GM12891 (cell line): ENCODE results near the gene LYRM4.

Experiments used
- DNase-seq: peaks from one replicate; pipeline ENCODE4 v3.0.0; 2011; ENCODE audit warnings: low spot score; ENCODE audit not compliant: insufficient read length
- FAIRE-seq: peaks from 2 replicates; lab custom pipeline; 2011; peaks lifted over from hg19 to GRCh38; lab: Jason Lieb, UNC
- PAX5 ChIP-seq: IDR thresholded peaks from 2 replicates; pipeline ENCODE4 v1.6.1; 2011; ENCODE audit warnings: low read length, moderate library complexity, mild to moderate bottlenecking; ENCODE audit not compliant: insufficient read depth, severe bottlenecking
- POLR2A ChIP-seq: IDR thresholded peaks from 2 replicates; pipeline ENCODE4 v1.6.1; 2011; ENCODE audit warnings: low read depth, low read length, control low read depth
- POLR2AphosphoS5 ChIP-seq: IDR thresholded peaks from 2 replicates; pipeline ENCODE4 v1.6.1; 2011; ENCODE audit warnings: low read depth, low read length, control low read depth
- POU2F2 ChIP-seq: IDR thresholded peaks from 2 replicates; pipeline ENCODE4 v1.6.1; 2011; ENCODE audit warnings: low read depth, mild to moderate bottlenecking, control low read depth, low read length, moderate library complexity
- SPI1 ChIP-seq: IDR thresholded peaks from 2 replicates; pipeline ENCODE4 v1.6.1; 2011; ENCODE audit warnings: low read depth, low read length, control low read depth
- TAF1 ChIP-seq: IDR thresholded peaks from 2 replicates; pipeline ENCODE4 v1.6.1; 2011; ENCODE audit warnings: low read depth, low read length, control low read depth

Gene LYRM4

GRCh38 chr6:5094327-5094726, 166.4 kb downstream of the LYRM4 start:
- FAIRE-seq (no peak), DNase-seq (no peak)
- no peak for TF ChIP-seq SPI1
- TF ChIP-seq POLR2AphosphoS5, result no peak
- TF ChIP-seq PAX5, result no peak
- no peak for TF ChIP-seq TAF1
- TF ChIP-seq POLR2A, result no peak
- no peak for TF ChIP-seq POU2F2

GRCh38 chr6:5093231-5094015, 167.3 kb downstream of the LYRM4 start:
- TF ChIP-seq SPI1, result no peak
- TF ChIP-seq PAX5, result no peak
- TF ChIP-seq POU2F2, result no peak
- TF ChIP-seq POLR2A, result no peak
- no peak for TF ChIP-seq POLR2AphosphoS5
- TF ChIP-seq TAF1, result no peak
- DNase-seq (no peak), FAIRE-seq (no peak)

GRCh38 chr6:5091210-5092069, 169.3 kb downstream of the LYRM4 start:
- TF ChIP-seq TAF1 (no peak), POLR2AphosphoS5 (no peak), POU2F2 (peak; percentile 73), POLR2A (no peak), SPI1 (peak; percentile 35; the same call in 1 of the 2 replicates), PAX5 (no peak)
- DNase-seq, result no peak
- FAIRE-seq, result peak; percentile 81

GRCh38 chr6:5090603-5091002, 170.1 kb downstream of the LYRM4 start:
- TF ChIP-seq TAF1 (no peak), PAX5 (no peak), POU2F2 (no peak), POLR2A (no peak), POLR2AphosphoS5 (no peak), SPI1 (no peak)
- no peak for FAIRE-seq
- DNase-seq, result no peak

- TF ChIP-seq POLR2A (no peak), TAF1 (no peak), SPI1 (no peak), POLR2AphosphoS5 (no peak)
- no peak for DNase-seq
- peak; percentile 20 for FAIRE-seq
These were observed 171.0 kb downstream of the LYRM4 start for GRCh38 chr6:5089481-5090438.

GRCh38 chr6:5088780-5089179, 172.0 kb downstream of the LYRM4 start:
- FAIRE-seq (no peak), DNase-seq (no peak)
- no peak for TF ChIP-seq TAF1
- TF ChIP-seq POU2F2, result no peak
- TF ChIP-seq SPI1, result no peak

GRCh38 chr6:5087389-5087788, 173.4 kb downstream of the LYRM4 start:
- DNase-seq (no peak), FAIRE-seq (no peak)
- no peak for TF ChIP-seq PAX5

- no peak for TF ChIP-seq PAX5
- TF ChIP-seq TAF1, result no peak
- no peak for TF ChIP-seq POLR2A
- TF ChIP-seq SPI1, result no peak
- TF ChIP-seq POLR2AphosphoS5, result no peak
- no peak for TF ChIP-seq POU2F2
- DNase-seq (no peak), FAIRE-seq (no peak)
These were observed 174.4 kb downstream of the LYRM4 start for GRCh38 chr6:5086294-5086890.

GRCh38 chr6:5085648-5086293, 175.0 kb downstream of the LYRM4 start:
- FAIRE-seq (no peak), DNase-seq (no peak)
- TF ChIP-seq TAF1 (no peak), SPI1 (no peak), PAX5 (no peak), POLR2A (no peak), POLR2AphosphoS5 (no peak), POU2F2 (no peak)
